ENCODE data around the gene WNK2.

Gene WNK2

DNA sequence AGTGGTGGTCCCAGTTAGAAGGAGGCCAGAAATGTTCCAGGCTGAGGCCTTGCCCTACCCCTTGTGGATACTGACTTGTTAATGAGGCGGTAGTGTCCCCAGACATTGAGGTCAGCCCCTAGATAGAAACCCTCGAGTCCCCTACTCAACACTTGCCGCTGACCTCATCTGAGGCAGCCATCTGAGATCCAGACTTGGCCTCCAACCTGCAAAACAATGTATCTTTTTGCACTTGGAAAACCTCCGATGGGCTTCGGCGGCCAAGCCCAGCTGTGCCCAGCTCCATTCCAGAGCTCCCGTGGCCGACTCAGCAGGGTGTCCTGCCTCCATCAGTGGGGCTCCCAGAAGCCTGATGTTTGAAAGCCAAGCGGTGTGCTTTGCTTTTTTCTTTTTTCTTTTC lies 122.1 kb downstream of the WNK2 start:
- TF ChIP-seq, protein P1, sequence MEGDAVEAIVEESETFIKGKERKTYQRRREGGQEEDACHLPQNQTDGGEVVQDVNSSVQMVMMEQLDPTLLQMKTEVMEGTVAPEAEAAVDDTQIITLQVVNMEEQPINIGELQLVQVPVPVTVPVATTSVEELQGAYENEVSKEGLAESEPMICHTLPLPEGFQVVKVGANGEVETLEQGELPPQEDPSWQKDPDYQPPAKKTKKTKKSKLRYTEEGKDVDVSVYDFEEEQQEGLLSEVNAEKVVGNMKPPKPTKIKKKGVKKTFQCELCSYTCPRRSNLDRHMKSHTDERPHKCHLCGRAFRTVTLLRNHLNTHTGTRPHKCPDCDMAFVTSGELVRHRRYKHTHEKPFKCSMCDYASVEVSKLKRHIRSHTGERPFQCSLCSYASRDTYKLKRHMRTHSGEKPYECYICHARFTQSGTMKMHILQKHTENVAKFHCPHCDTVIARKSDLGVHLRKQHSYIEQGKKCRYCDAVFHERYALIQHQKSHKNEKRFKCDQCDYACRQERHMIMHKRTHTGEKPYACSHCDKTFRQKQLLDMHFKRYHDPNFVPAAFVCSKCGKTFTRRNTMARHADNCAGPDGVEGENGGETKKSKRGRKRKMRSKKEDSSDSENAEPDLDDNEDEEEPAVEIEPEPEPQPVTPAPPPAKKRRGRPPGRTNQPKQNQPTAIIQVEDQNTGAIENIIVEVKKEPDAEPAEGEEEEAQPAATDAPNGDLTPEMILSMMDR (conservative IDR thresholded peaks at IDR 0.05; ENCODE audit: low read depth, low read length) = no peak
- H3K4me2 ChIP-seq = no peak overlapping the region
- no peaks in the 10 kb centered on the region for H4K20me1 ChIP-seq (ENCODE audit: insufficient read depth)
- H3K27ac ChIP-seq = no peak overlapping the region
- H3K9ac ChIP-seq = no peak overlapping the region
- no peaks in the 10 kb centered on the region for H3K27me3 ChIP-seq (ENCODE audit: insufficient read depth, low read depth)
- H3K79me2 ChIP-seq (ENCODE audit: insufficient read depth, low read depth) = no peaks in the 10 kb centered on the region
- H2AFZ ChIP-seq (ENCODE audit: low read depth) = no peak overlapping the region
- no peak overlapping the region for H3K4me3 ChIP-seq (IDR thresholded peaks at IDR 0.05; ENCODE audit: insufficient read depth, low read depth, low read length)
- peaks cover 18% of the 10 kb centered on the region for H3K4me1 ChIP-seq (ENCODE audit: low read depth, poor library complexity, severe bottlenecking)
- no peaks in the 10 kb centered on the region for H3K36me3 ChIP-seq (ENCODE audit: insufficient read depth)

DNA sequence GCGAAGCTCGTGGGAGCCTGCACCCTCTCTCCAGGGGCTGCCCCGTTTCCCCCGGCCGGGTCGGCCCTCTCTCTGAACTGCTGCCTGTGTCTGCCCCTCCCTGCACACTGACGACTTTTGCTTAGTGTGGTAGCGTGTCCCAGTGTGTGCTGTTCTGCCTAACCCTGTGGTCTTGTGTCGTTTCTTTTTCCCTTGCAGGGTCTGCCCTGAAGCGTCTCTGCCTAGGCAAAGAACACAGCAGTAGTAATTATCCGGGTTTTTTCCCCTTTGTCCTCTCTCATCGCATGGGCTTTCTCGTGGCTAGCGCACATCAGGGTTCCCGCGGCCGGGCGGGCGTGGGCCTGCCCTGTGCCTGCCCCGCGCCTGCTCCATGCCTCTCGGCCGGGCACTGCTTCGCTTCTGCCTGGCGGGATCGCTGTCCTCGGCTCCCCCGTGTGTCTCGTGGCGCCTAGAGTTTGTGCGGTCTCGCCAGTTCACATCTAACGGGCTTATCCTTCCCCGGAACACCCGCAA lies 122.7 kb downstream of the WNK2 start:
- H3K4me1 ChIP-seq (ENCODE audit: low read depth, poor library complexity, severe bottlenecking) = peaks cover 14% of the 10 kb centered on the region
- TF ChIP-seq, protein P1 (conservative IDR thresholded peaks at IDR 0.05; ENCODE audit: low read depth, low read length) = no peak
- H3K79me2 ChIP-seq (ENCODE audit: insufficient read depth, low read depth) = no peaks in the 10 kb centered on the region
- H3K27me3 ChIP-seq (ENCODE audit: insufficient read depth, low read depth) = no peaks in the 10 kb centered on the region
- H4K20me1 ChIP-seq (ENCODE audit: insufficient read depth) = no peaks in the 10 kb centered on the region
- H3K4me2 ChIP-seq = no peak overlapping the region
- no peak overlapping the region for H3K9ac ChIP-seq
- H2AFZ ChIP-seq (ENCODE audit: low read depth) = no peak overlapping the region
- H3K27ac ChIP-seq = no peak overlapping the region
- no peaks in the 10 kb centered on the region for H3K36me3 ChIP-seq (ENCODE audit: insufficient read depth)
- H3K4me3 ChIP-seq (IDR thresholded peaks at IDR 0.05; ENCODE audit: insufficient read depth, low read depth, low read length) = no peak overlapping the region

DNA sequence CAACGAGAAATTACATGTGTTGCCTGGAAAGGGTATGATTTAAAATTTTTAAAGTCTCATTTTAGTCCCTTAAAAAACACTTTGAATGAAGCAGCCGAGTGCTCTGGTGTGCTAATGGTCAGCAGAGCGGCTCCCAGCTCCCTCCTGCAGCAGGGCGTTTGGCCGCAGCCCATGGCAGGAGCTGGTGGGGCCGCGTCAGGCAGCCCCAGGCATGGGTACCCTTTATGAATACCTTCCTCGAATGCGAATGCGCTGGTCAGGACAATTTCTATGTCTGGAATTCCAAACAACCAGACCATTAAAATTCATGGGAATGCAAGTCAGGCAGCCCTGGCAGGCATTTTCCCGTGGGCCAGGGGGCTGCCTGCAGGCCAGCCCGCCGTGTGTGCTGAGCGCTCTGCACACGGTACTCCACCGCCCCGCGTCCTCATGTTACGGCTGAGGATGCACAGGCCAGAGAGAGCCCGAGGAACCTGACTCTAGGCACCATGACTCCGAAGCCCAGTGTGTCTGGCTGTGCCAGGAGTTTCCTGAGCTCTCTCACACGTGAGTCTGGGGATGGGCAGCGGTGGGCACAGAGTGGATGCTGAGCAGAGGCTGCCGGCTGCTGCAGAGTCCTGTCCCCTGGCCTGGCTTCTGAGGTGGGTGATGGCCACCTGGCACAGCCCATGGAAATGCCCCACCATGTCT lies 123.7 kb downstream of the WNK2 start:
- Histone ChIP-seq H3K4me3 (IDR thresholded peaks at IDR 0.05; ENCODE audit: insufficient read depth, low read depth, low read length) (no peak overlapping the region), H3K9ac (no peak overlapping the region), H2AFZ (ENCODE audit: low read depth) (no peak overlapping the region), H3K36me3 (ENCODE audit: insufficient read depth) (no peaks in the 10 kb centered on the region), H3K4me1 (ENCODE audit: low read depth, poor library complexity, severe bottlenecking) (peaks cover 5% of the 10 kb centered on the region), H3K27me3 (ENCODE audit: insufficient read depth, low read depth) (no peaks in the 10 kb centered on the region), H3K4me2 (no peak overlapping the region), H4K20me1 (ENCODE audit: insufficient read depth) (no peaks in the 10 kb centered on the region), H3K79me2 (ENCODE audit: insufficient read depth, low read depth) (no peaks in the 10 kb centered on the region), H3K27ac (no peak overlapping the region)
- TF ChIP-seq, protein P1 (conservative IDR thresholded peaks at IDR 0.05; ENCODE audit: low read depth, low read length) = no peak

DNA sequence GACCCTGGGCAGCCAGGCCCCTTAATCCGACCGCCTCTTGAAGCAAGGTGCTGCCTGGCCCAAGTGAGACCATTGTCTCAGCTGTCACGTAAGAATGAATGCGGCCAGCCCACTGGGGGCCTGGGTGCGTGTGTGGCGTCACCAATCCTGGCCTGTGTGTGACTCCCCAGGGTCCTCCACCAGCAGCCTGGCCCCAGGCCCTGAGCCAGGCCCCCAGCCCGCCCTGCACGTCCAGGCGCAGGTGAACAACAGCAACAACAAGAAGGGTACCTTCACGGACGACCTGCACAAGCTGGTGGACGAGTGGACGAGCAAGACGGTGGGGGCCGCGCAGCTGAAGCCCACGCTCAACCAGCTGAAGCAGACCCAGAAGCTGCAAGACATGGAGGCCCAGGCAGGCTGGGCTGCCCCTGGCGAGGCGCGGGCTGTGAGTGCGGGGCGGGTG lies 124.2 kb downstream of the WNK2 start:
- Histone ChIP-seq H4K20me1 (ENCODE audit: insufficient read depth) (no peaks in the 10 kb centered on the region), H3K4me1 (ENCODE audit: low read depth, poor library complexity, severe bottlenecking) (no peaks in the 10 kb centered on the region), H2AFZ (ENCODE audit: low read depth) (no peak overlapping the region), H3K27me3 (ENCODE audit: insufficient read depth, low read depth) (no peaks in the 10 kb centered on the region), H3K4me2 (no peak overlapping the region), H3K36me3 (ENCODE audit: insufficient read depth) (no peaks in the 10 kb centered on the region), H3K79me2 (ENCODE audit: insufficient read depth, low read depth) (no peaks in the 10 kb centered on the region), H3K9ac (no peak overlapping the region), H3K4me3 (IDR thresholded peaks at IDR 0.05; ENCODE audit: insufficient read depth, low read depth, low read length) (no peak overlapping the region), H3K27ac (no peak overlapping the region)
- TF ChIP-seq, protein P1 (conservative IDR thresholded peaks at IDR 0.05; ENCODE audit: low read depth, low read length) = no peak

All from KMS-11 (cell line).